GM12873 (cell line): ENCODE data around the gene GMNN.

ENCODE experiments used
- TF ChIP-seq, protein P1 (sequence below): IDR thresholded peaks from 2 replicates; pipeline ENCODE4 v1.5.1; 2012; ENCODE audit warnings: low read depth, mild to moderate bottlenecking, moderate library complexity, low read length, control low read depth; ENCODE audit not compliant: insufficient read depth; ENCODE audit errors: missing control alignments

Gene GMNN

DNA sequence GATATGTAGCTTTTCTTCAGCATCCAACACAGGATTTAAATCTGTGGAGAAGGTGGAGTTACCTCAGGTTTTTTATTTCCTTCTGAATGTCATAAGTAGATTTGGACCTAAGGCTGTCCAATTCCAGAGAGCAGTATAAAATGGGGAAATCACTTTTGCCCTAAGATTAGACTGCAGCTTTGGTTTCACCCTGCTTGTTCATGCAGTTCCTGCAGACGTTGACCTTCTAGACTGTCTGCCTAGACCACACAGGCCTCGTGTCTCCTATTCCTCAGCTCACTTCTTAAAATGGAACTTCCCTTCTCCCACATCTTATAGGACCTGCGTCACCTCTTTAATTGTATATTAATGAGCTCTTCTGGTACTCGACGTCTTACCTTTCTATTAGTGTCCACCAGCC, 29.8 kb upstream of the GMNN start:
- TF ChIP-seq, protein P1, sequence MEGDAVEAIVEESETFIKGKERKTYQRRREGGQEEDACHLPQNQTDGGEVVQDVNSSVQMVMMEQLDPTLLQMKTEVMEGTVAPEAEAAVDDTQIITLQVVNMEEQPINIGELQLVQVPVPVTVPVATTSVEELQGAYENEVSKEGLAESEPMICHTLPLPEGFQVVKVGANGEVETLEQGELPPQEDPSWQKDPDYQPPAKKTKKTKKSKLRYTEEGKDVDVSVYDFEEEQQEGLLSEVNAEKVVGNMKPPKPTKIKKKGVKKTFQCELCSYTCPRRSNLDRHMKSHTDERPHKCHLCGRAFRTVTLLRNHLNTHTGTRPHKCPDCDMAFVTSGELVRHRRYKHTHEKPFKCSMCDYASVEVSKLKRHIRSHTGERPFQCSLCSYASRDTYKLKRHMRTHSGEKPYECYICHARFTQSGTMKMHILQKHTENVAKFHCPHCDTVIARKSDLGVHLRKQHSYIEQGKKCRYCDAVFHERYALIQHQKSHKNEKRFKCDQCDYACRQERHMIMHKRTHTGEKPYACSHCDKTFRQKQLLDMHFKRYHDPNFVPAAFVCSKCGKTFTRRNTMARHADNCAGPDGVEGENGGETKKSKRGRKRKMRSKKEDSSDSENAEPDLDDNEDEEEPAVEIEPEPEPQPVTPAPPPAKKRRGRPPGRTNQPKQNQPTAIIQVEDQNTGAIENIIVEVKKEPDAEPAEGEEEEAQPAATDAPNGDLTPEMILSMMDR: no peak

DNA sequence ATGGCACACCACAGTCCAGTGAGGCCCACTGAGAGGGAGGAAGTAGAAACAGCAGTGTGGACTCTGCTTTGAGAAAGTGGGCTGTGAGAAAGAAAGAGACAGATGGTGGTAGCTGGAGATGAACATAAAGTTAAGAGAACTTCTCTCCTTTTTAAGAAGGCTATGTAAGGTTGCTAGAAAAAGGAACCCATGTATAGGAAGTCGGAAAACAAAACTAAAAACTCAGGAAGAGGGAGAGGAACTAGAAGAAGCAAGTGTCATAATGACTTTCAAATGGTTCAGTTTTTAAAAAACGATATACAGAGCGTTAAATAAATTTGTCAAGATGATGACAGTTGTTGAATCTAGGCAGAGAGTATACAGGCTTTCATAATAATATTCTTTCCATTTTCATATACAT, 25.4 kb upstream of the GMNN start:
- TF ChIP-seq, protein P1: no peak

DNA sequence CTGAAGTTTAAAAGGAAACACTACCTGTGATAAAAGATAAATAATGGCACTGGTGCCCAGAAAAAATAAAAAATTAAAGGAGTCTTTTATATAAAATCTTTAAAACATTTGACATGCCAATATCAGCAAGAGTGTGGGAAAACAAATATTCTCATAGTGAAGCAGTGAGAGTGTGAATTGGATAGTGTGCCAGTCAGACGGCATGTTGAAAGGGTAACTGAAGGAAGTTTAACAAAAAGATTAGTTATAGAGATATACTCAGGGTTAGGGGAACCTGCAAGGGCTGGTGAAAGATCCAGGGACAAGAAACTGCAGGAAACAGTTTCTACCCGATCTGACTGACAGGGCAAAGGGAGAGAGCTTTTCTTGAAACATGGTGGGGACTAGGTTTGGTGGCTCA, 22.2 kb upstream of the GMNN start:
- TF ChIP-seq, protein P1: no peak

DNA sequence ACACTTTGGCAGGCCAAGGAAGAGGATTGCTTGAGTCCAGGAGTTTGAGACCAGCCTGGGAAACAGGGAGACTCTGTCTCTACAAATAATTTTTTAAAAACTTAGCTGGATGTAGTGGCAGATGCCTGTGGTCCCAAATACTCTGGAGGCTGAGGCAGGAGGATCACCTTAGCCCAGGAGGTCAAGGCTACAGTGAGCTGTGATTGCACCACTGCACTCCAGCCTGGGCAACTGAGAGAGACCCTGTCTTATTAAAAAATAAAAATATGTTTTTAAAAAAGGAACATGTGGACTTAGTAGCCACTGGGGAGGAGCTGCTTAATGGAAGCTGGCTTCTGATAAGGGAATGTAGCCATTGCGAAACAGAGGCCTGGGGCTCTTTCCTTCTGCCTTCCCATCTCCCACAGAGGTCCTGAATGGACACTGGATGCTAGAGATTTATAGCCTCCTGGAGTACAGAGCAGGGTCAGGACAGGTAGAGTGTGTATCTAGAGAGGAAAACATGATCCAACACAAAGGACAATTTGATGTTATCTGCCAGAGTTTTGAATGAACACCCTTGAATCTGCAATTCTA, 21.7 kb upstream of the GMNN start:
- TF ChIP-seq, protein P1: no peak

DNA sequence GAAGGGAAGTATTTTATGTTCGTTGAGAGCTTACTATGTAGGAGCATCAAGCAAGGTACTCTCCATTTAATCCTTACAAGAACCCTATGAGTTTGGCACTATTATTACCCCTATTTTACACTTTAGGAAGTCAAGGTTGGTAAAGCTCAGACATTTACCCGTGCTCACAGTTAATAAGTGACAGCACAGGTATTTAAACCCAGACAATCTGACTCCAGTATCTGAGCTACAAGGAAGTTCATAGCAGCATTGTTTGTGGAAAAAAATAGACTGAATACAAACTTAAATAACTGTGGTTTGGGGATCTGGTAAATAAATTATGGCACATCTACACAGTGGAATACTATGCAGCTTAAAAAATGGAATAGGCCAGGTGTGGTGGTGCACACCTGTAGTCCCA, 21.2 kb upstream of the GMNN start:
- TF ChIP-seq, protein P1: no peak

DNA sequence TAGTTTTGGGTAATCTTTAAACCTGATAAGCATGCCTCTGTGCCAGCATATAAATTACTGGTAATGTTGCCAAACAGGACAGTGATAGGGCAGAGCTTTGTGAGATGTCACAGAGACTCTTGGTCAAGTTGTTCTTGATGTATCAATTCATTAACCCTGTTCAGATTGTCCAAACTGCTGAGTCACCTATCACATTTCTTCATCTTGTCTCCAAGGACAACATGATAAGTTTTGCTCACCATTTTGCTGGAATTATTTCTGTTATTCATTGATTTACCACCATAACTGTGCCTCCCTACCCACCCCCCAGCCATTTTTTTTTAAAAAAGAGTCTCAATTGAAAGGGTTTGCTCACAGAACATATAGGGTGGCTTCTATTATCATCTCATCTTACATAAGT, 19.5 kb upstream of the GMNN start:
- TF ChIP-seq, protein P1: no peak

DNA sequence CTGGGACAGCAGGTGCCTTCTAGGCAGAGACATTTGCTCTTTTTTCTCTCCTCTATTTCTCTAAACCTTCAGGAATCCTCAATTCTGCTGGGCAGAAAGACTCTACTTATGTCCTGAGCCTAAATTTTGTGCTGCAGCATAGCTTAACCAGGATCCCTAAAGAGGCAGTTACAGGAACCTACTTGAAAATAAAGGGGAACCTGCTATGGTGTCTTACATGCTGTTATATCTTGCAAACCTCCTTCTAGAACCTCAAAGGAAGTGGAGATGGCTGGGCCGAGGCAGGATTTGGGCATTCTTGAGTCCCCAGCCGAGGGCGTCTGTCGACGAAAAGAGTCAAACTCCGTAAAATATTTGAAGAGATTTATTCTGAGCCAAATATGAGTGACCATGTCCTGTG, 17.1 kb upstream of the GMNN start:
- TF ChIP-seq, protein P1: no peak
